NB4 (cell line): Measurements from ENCODE around the gene COL26A1.

ENCODE experiments used
- POLR2A ChIP-seq: IDR thresholded peaks from 2 replicates; pipeline ENCODE4 v1.6.1; 2011; ENCODE audit warnings: mild to moderate bottlenecking; ENCODE audit not compliant: insufficient read length; ENCODE audit errors: extremely low read depth
- TF ChIP-seq, protein P1 (sequence below): IDR thresholded peaks from one replicate; pipeline ENCODE4 v1.5.1; 2012; ENCODE audit warnings: low read depth, low read length

DNA sequence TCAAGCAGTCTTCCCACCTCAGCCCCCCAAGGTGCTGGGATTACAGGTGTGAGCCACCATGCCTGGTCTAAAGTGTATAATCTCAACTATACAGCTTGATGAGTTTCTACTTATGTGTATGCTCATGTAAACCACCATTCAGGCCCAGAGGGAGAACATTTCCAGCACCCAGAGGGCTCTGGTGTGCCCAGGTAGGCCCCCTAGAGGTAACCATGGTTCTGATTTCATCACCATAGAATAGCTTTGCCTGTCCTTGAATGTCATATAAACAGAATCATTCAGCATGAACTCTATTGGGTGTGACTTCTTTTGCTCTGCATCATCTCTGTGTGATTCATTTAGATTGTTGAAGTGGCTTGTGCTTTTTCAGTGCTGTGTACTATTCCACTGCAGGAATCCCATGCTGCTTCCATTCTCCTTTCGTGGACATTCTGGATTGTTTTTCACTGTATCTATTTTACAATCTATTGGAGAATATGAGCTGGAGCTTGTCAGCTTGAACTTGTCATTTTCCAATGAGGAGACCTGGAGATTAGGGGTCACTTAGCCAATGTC lies 35.2 kb downstream of the COL26A1 start:
- TF ChIP-seq POLR2A: no peak
- TF ChIP-seq, protein P1, sequence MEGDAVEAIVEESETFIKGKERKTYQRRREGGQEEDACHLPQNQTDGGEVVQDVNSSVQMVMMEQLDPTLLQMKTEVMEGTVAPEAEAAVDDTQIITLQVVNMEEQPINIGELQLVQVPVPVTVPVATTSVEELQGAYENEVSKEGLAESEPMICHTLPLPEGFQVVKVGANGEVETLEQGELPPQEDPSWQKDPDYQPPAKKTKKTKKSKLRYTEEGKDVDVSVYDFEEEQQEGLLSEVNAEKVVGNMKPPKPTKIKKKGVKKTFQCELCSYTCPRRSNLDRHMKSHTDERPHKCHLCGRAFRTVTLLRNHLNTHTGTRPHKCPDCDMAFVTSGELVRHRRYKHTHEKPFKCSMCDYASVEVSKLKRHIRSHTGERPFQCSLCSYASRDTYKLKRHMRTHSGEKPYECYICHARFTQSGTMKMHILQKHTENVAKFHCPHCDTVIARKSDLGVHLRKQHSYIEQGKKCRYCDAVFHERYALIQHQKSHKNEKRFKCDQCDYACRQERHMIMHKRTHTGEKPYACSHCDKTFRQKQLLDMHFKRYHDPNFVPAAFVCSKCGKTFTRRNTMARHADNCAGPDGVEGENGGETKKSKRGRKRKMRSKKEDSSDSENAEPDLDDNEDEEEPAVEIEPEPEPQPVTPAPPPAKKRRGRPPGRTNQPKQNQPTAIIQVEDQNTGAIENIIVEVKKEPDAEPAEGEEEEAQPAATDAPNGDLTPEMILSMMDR: peak; percentile 13
